Measurements from ENCODE around the gene PREX1.
"Not testable (repeated sequence)": the region's sequence is repeated elsewhere in the genome, so short reads cannot be mapped to it uniquely, and the experiment has no call there.

The PREX1 gene

GRCh38 chr20:48772183-48772976, 55.4 kb downstream of the PREX1 start:
- DNase-seq (ENCODE audit: low read depth): no peak

GRCh38 chr20:48771542-48771941, 56.3 kb downstream of the PREX1 start:
- no peak for DNase-seq (ENCODE audit: low read depth)

DNA sequence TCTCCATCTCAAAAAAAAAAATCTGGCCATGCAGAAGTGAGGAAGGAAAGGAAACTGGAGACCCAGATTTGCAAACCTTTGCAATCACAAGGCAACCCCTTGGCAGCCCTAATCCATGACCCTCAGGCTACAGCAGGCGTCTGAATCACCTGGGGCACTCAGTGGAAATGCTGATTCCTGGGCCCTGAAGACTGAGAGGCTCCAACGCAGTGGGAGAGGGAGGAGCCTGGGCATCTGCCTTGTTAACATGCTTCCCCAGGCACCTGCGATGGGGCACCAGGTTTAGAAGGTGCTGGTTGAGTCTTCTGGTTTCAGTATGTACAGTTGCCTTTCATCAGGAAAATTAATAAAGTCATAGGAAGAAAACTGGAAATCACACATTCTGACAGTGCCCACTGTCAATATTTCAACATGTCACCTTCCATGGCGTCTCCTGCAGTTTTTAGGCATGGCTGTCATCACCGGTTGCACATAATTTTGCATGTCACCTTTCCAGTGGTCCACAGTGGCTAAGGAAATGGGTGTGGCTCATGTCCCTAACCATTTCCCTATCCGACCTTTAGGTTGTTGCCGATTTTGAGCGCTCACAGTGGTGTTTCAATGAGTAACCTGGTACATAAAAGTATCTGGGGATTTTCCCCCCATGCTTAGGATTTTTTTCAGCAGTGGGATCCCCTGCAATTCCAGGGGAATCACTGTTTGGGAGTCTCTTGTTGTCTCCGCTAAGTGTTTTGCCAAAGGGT, 56.9 kb downstream of the PREX1 start:
- no peak for DNase-seq (ENCODE audit: low read depth)

DNA sequence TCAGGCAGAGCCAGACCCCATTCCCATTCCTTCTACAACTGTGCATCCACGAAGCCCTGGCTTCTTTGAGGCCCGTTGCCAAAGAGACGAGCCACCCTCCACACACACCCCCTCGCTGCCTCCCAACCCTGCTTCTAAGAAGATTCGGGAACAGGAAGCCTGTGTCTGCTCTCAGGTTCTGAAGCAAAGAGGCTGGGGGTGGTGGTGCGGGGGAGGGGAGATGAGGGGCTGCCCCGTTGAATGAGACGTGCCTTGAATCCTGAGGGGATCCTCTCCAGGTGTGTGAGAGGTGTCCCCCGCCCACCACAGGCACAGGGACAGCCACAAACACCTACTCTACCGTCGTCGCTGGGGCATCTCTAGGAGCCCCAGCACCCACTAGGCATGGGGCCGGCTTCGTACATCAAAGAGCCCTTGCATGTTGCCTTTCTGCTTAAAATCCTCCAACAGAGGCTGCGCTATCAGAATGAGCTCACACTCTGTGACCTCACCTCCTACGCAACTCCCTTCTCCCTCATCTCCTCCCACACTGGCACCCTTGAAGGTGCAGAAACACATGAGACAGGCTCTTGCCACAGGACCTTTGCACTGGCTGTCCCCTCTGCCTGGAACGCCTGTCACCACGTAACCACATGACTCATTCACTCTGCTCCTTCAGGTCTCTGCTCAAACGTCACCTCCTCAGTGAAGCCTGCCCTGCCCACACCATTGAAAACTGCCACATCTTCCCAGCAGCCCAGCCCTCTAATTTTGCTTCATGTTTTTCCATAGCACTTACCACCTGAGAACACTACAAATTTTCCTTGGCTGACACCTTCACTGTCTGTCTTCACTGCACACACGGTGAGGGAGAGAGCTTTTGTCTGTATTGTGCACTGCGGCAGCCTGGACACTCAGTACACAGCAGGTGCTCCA, 58.5 kb downstream of the PREX1 start:
- peak; percentile 61 for DNase-seq (ENCODE audit: low read depth)

- DNase-seq (ENCODE audit: low read depth): no peak
Observed at GRCh38 chr20:48766961-48767960, 60.5 kb downstream of the PREX1 start.

DNA sequence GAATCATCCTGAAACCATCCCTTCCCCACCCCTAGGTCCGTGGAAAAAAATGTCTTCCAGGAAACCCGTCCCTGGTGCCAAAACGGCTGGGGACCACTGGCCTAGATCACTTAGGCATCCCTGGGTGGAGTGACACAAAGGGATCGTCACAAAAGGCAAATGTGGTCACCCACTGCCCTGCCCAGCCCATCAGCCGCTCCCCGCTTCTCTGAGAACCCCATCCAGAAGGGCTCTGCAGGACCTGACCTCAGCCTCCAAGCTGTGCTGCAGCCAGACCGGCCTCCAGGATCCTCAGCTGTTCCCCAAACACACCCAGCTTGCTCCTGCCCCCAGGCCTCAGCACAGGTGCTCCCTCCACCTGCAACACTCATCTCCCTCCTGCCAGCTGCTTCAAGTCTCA, 61.6 kb downstream of the PREX1 start:
- DNase-seq (ENCODE audit: low read depth): no peak

DNA sequence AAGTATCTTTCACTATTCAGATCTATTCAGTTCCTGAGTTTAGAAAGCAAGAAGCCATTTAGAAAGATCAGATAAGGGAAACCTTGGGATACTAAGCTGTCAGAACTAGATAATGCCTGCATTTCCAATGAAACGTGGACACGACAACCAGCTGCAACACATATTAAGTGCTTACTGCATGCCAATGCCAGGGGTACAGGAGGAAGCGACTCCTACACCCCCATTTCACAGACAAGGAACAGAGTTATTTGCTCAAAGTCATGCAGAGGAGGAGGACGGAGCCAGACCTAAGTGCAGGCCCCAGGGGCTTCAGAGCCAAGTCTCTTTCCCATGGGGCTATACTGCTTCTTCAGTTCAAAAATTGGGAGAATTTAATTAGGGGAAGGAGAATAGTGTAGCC, 62.4 kb downstream of the PREX1 start:
- no peak for DNase-seq (ENCODE audit: low read depth)

GRCh38 chr20:48763216-48763914, 64.4 kb downstream of the PREX1 start:
- no peak for DNase-seq (ENCODE audit: low read depth)

DNA sequence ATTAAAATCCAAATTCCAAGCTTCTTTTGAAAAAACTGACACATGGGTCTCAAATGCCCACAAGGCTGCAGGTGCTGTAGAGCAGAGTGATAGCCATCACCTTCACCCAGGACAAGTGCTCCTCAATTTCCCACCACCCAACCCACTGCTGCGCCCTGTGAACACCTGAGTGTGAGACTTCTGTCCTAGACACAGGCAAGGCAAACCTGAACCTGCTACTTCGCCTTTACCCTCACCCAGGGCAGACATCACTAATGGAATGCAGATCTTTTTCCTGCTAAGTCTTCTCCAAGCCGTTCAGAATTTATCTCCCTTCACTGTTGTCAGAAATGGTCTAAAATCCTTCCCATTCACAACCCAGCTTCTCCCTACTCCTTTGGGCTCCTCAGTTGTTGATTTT, 65.9 kb downstream of the PREX1 start:
- no peak for DNase-seq (ENCODE audit: low read depth)

GRCh38 chr20:48761023-48761785, 66.6 kb downstream of the PREX1 start:
- peak; percentile 36 for DNase-seq (ENCODE audit: low read depth)

- DNase-seq (ENCODE audit: low read depth): peak; percentile 48
Observed at GRCh38 chr20:48760403-48760983, 67.3 kb downstream of the PREX1 start.

DNA sequence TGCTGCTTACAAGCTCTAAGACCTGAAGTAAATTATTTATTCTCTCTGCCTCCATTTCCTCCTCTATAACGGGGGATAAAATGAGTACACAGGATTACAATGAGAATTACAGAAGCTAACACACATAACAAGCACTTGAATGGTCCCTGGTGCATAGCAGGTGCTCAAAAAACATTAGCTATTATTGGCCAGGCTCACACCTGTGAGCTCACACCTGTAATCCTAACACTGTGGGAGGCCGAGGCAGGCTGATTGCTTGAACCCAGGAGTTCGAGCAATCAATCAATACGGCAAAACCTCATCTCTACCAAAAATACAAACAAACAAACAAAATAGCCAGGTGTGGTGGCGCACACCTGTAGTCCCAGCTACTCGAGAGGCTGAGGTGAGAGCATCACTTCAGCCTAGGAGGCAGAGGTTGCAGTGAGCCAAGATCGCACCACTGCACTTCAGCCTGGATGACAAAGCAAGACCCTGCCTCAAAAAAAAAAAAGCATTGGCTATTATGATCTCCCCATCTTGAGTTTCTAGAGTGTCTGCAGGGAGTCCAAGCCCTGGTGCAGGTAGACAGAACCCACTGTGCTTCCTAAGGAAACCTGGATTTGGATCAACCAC, 68.1 kb downstream of the PREX1 start:
- DNase-seq (ENCODE audit: low read depth): no peak

- DNase-seq (ENCODE audit: low read depth): no peak
Observed at GRCh38 chr20:48758206-48758820, 69.5 kb downstream of the PREX1 start.

DNA sequence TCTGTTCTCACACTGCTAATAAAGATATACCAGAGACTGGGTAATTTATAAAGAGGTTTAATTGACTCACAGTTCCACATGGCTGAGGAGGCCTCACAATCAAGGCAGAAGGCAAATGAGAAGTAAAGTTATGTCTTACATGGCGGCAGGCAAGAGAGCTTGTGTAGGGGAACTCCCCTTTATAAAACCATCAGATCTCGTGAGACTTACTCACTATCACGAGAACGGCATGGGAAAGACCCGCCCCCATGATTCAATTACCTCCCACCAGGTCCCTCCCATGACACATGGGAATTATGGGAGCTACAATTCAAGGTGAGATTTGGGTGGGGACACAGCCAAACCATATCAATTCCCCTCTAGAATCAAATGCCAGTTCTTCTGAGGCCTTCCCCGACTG, 71.0 kb downstream of the PREX1 start:
- DNase-seq (ENCODE audit: low read depth): not testable (repeated sequence)

GRCh38 chr20:48754292-48754691, 73.5 kb downstream of the PREX1 start:
- DNase-seq (ENCODE audit: low read depth): no peak

GRCh38 chr20:48752963-48753362, 74.8 kb downstream of the PREX1 start:
- DNase-seq (ENCODE audit: low read depth): no peak

DNA sequence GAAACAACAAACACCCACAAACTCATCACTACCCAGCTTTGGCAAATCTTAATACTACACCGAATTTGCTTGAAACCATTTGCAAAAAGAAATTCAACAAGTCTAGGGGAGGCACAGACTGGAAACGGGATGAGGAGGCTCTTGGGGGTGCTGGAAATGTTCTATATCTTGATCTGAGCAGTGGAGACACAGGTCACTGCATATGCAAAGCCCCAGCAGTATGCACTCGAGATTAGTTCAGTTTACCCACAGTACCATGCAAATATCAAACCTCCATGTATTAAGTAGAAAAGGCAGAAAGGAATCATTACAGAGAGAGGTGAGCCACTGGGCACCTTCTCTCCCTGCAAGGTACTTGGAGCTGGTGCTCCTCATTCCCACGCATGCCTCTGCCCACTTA, 75.9 kb downstream of the PREX1 start:
- no peak for DNase-seq (ENCODE audit: low read depth)

DNA sequence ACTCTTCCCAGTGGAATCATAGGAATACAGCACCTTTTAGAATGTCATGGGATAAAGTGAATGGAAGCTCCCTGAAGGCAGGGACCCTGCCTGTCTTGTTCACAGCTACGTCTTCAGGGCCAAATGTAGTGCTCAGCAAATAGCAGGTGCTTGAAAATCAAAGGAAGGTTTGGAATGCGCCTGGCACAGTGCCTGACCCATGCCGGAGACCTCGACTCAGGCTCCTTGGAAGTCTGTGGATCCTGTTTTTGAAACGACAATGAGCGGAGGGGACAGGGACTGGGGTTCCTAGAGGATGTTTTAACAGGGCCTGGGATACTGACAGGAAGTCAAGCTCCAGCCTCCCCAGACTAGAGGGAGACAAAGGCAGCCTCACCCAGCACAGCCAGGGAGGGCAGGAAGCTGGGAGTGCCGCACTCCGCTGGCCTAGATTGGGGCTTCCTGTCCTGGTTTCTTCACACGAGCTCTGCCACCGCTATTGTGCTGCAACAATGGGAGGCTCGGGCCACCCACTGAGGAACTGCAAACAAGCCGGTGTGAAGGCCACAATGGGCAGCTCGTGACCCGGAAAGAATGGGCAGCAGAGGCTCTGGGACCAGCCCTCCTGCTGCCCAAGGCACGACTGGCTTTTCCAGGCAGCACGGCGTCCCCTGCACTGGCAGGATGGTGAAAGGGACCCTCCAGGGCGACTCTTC, 76.7 kb downstream of the PREX1 start:
- DNase-seq (ENCODE audit: low read depth): peak; percentile 34

Measured in activated T-cell treated with anti-CD3 and anti-CD28 coated beads for 1 hour (primary cell).